Measurements from ENCODE around the gene EPHB1. TPM values are rescaled to one million over a fixed set of nuclear protein-coding genes. Genes with fewer than 3 reads are reported as not detected.

The EPHB1 gene
- total RNA-seq, 1 experiment from 2014 or later, result 2.5 TPM

GRCh38 chr3:134796281-134797056, 1.4 kb downstream of the EPHB1 start:
- H3K9me3 ChIP-seq (replicated peaks), result no peaks in the 10 kb centered on the region
- no peaks in the 10 kb centered on the region for H3K27me3 ChIP-seq
- DNase-seq, result peak; percentile 19 to 34

GRCh38 chr3:134797057-134797740, 2.1 kb downstream of the EPHB1 start:
- no peaks in the 10 kb centered on the region for H3K9me3 ChIP-seq (replicated peaks)
- no peak for DNase-seq
- H3K4me3 ChIP-seq, result peak overlapping the region; percentile 62; the same call in 1 of the 2 replicates
- no peaks in the 10 kb centered on the region for H3K4me1 ChIP-seq
- no peak overlapping the region for H3K27ac ChIP-seq
- no peaks in the 10 kb centered on the region for H3K27me3 ChIP-seq
- H3K36me3 ChIP-seq, result no peaks in the 10 kb centered on the region

More at GRCh38 chr3:134796281-134797056, 1.4 kb downstream of the EPHB1 start:
- Histone ChIP-seq H3K36me3 (no peaks in the 10 kb centered on the region), H3K4me3 (peak overlapping the region; percentile 62), H3K4me1 (no peaks in the 10 kb centered on the region), H3K27ac (no peak overlapping the region)

- Histone ChIP-seq H3K36me3 (no peaks in the 10 kb centered on the region), H3K4me3 (no peak overlapping the region), H3K27me3 (no peaks in the 10 kb centered on the region), H3K27ac (no peak overlapping the region), H3K4me1 (no peaks in the 10 kb centered on the region), H3K9me3 (replicated peaks) (no peaks in the 10 kb centered on the region)
- no peak for DNase-seq
Observed at GRCh38 chr3:134797741-134798451, 2.8 kb downstream of the EPHB1 start.

- no peak overlapping the region for H3K4me3 ChIP-seq
- no peaks in the 10 kb centered on the region for H3K4me1 ChIP-seq
- H3K27ac ChIP-seq, result no peak overlapping the region
- DNase-seq, result no peak
- no peaks in the 10 kb centered on the region for H3K27me3 ChIP-seq
- no peaks in the 10 kb centered on the region for H3K9me3 ChIP-seq (replicated peaks)
- H3K36me3 ChIP-seq, result no peaks in the 10 kb centered on the region
Observed at GRCh38 chr3:134798681-134799311, 3.7 kb downstream of the EPHB1 start.

GRCh38 chr3:134799393-134799792, 4.3 kb downstream of the EPHB1 start:
- Histone ChIP-seq H3K36me3 (no peaks in the 10 kb centered on the region), H3K4me3 (no peak overlapping the region), H3K4me1 (no peaks in the 10 kb centered on the region), H3K9me3 (replicated peaks) (no peaks in the 10 kb centered on the region), H3K27ac (no peak overlapping the region), H3K27me3 (no peaks in the 10 kb centered on the region)
- no peak for DNase-seq

GRCh38 chr3:134801204-134801958, 6.3 kb downstream of the EPHB1 start:
- Histone ChIP-seq H3K9me3 (replicated peaks) (no peaks in the 10 kb centered on the region), H3K4me3 (no peak overlapping the region), H3K27me3 (no peaks in the 10 kb centered on the region), H3K27ac (no peak overlapping the region), H3K36me3 (no peaks in the 10 kb centered on the region), H3K4me1 (no peaks in the 10 kb centered on the region)
- DNase-seq, result no peak

- Histone ChIP-seq H3K27me3 (no peaks in the 10 kb centered on the region), H3K36me3 (no peaks in the 10 kb centered on the region), H3K4me1 (no peaks in the 10 kb centered on the region), H3K27ac (no peak overlapping the region), H3K9me3 (replicated peaks) (no peaks in the 10 kb centered on the region), H3K4me3 (no peak overlapping the region)
- no peak for DNase-seq
Observed at GRCh38 chr3:134802428-134803050, 7.5 kb downstream of the EPHB1 start.

GRCh38 chr3:134803051-134803505, 8.0 kb downstream of the EPHB1 start:
- DNase-seq, result no peak
- Histone ChIP-seq H3K27ac (no peak overlapping the region), H3K27me3 (no peaks in the 10 kb centered on the region), H3K36me3 (no peaks in the 10 kb centered on the region), H3K4me1 (no peaks in the 10 kb centered on the region), H3K4me3 (no peak overlapping the region), H3K9me3 (replicated peaks) (no peaks in the 10 kb centered on the region)

GRCh38 chr3:134803652-134804051, 8.6 kb downstream of the EPHB1 start:
- H3K9me3 ChIP-seq (replicated peaks), result no peaks in the 10 kb centered on the region; the same call in 1 of the 2 replicates
- H3K27me3 ChIP-seq, result no peaks in the 10 kb centered on the region
- H3K27ac ChIP-seq, result no peak overlapping the region
- H3K36me3 ChIP-seq, result no peaks in the 10 kb centered on the region
- DNase-seq, result no peak
- no peak overlapping the region for H3K4me3 ChIP-seq
- no peaks in the 10 kb centered on the region for H3K4me1 ChIP-seq

- H3K9me3 ChIP-seq (replicated peaks), result no peaks in the 10 kb centered on the region; the same call in 1 of the 2 replicates
- H3K27me3 ChIP-seq, result no peaks in the 10 kb centered on the region
- H3K27ac ChIP-seq, result no peak overlapping the region
- H3K4me1 ChIP-seq, result no peaks in the 10 kb centered on the region
- no peaks in the 10 kb centered on the region for H3K36me3 ChIP-seq
- H3K4me3 ChIP-seq, result no peak overlapping the region
- DNase-seq, result peak in 1 of 2 experiments; percentile 9
Observed at GRCh38 chr3:134804508-134805480, 9.7 kb downstream of the EPHB1 start.

- no peaks in the 10 kb centered on the region for H3K4me1 ChIP-seq
- H3K4me3 ChIP-seq, result no peak overlapping the region
- no peak overlapping the region for H3K27ac ChIP-seq
- H3K27me3 ChIP-seq, result no peaks in the 10 kb centered on the region
- no peaks in the 10 kb centered on the region for H3K36me3 ChIP-seq
- H3K9me3 ChIP-seq (replicated peaks), result no peaks in the 10 kb centered on the region; the same call in 1 of the 2 replicates
- DNase-seq, result no peak
Observed at GRCh38 chr3:134807189-134807588, 12.1 kb downstream of the EPHB1 start.

- Histone ChIP-seq H3K4me1 (no peaks in the 10 kb centered on the region), H3K27ac (no peak overlapping the region), H3K9me3 (replicated peaks) (no peaks in the 10 kb centered on the region; the same call in 1 of the 2 replicates), H3K4me3 (no peak overlapping the region), H3K36me3 (no peaks in the 10 kb centered on the region), H3K27me3 (no peaks in the 10 kb centered on the region)
- no peak for DNase-seq
Observed at GRCh38 chr3:134808835-134809234, 13.8 kb downstream of the EPHB1 start.

Measured in SJCRH30 (cell line).